HepG2 (cell line): ENCODE results near the gene ZG16. TPM values are rescaled to one million over a fixed set of nuclear protein-coding genes. Genes with fewer than 3 reads are reported as not detected.

Experiments
- ARID4A ChIP-seq: sonication (generic); formaldehyde crosslinking; IDR thresholded peaks from 2 replicates; pipeline ENCODE4 v1.5.0; 2020; ENCODE audit warnings: mild to moderate bottlenecking, missing genetic modification reagents, borderline replicate concordance
- BORCS8-MEF2B ChIP-seq: sonication (generic); formaldehyde crosslinking; IDR thresholded peaks from 2 replicates; pipeline ENCODE4 v1.8.0; 2022; ENCODE audit warnings: mild to moderate bottlenecking, missing genetic modification reagents
- CHD4 ChIP-seq: fragments of 200-600 bp; sonication (generic); IDR thresholded peaks from 2 replicates; pipeline ENCODE4 v1.7.0; 2017; ENCODE audit warnings: mild to moderate bottlenecking, low read length, borderline replicate concordance
- DMTF1 ChIP-seq: sonication (generic); formaldehyde crosslinking; IDR thresholded peaks from 2 replicates; pipeline ENCODE4 v1.4.0; 2020; ENCODE audit warnings: mild to moderate bottlenecking, missing genetic modification reagents
- GMEB1 ChIP-seq: sonication (generic); formaldehyde crosslinking; IDR thresholded peaks from 2 replicates; pipeline ENCODE4 v1.5.1; 2020; ENCODE audit warnings: missing genetic modification reagents, mild to moderate bottlenecking, borderline replicate concordance
- IRX3 ChIP-seq: sonication (generic); formaldehyde crosslinking; IDR thresholded peaks from 2 replicates; pipeline ENCODE4 v1.8.1; 2023; ENCODE audit warnings: mild to moderate bottlenecking, low read depth, missing genetic modification reagents, borderline replicate concordance
- NFRKB ChIP-seq: fragments of 450-650 bp; IDR thresholded peaks from 2 replicates; pipeline ENCODE4 v1.6.1; 2017
- RFX3 ChIP-seq: IDR thresholded peaks from 2 replicates; pipeline ENCODE4 v1.6.1; 2016; ENCODE audit warnings: missing biosample characterization, missing genetic modification reagents
- TFDP2 ChIP-seq: sonication (generic); formaldehyde crosslinking; IDR thresholded peaks from 2 replicates; pipeline ENCODE4 v1.4.0; 2020; ENCODE audit warnings: missing genetic modification reagents
- ZFP90 ChIP-seq: sonication (generic); formaldehyde crosslinking; IDR thresholded peaks from 2 replicates; pipeline ENCODE4 v1.8.0; 2022; ENCODE audit warnings: missing genetic modification reagents, mild to moderate bottlenecking, inconsistent platforms, borderline replicate concordance
- ZIK1 ChIP-seq: sonication (generic); formaldehyde crosslinking; IDR thresholded peaks from 2 replicates; pipeline ENCODE4 v1.5.0; 2020; ENCODE audit warnings: mild to moderate bottlenecking, low read depth, missing genetic modification reagents, borderline replicate concordance
- ZNF12 ChIP-seq: sonication (generic); formaldehyde crosslinking; IDR thresholded peaks from 2 replicates; pipeline ENCODE4 v1.5.0; 2020; ENCODE audit warnings: missing genetic modification reagents
- ZNF230 ChIP-seq: sonication (generic); formaldehyde crosslinking; IDR thresholded peaks from 2 replicates; pipeline ENCODE4 v1.4.0; 2020; ENCODE audit warnings: mild to moderate bottlenecking, missing genetic modification reagents
- ZNF232 ChIP-seq: sonication (generic); formaldehyde crosslinking; IDR thresholded peaks from 2 replicates; pipeline ENCODE4 v1.4.0; 2020; ENCODE audit warnings: missing genetic modification reagents, borderline replicate concordance
- ZNF251 ChIP-seq: sonication (generic); formaldehyde crosslinking; IDR thresholded peaks from 2 replicates; pipeline ENCODE4 v1.9.0; 2021; ENCODE audit warnings: mild to moderate bottlenecking, missing genetic modification reagents
- ZNF326 ChIP-seq: sonication (generic); formaldehyde crosslinking; IDR thresholded peaks from 2 replicates; pipeline ENCODE4 v1.4.0; 2020; ENCODE audit warnings: missing genetic modification reagents, borderline replicate concordance
- ZNF672 ChIP-seq: sonication (generic); formaldehyde crosslinking; IDR thresholded peaks from 2 replicates; pipeline ENCODE4 v1.8.1; 2022; ENCODE audit warnings: missing genetic modification reagents
- polyA plus RNA-seq, 8 experiments: library from polyadenylated mRNA; depleted of rRNA in 3 of 8; stranded (reverse) in 7 of 8; unstranded in 1 of 8; fragments of >200 nt; fragmentation: Illumina TruSeq in 4 of 8; extraction: Trizol in 4 of 8; gene quantifications; 2 replicates each; pipeline versions ENCODE4 v1.2.1 to v1.2.3, GENCODE V29; 2011 to 2016; ENCODE audit warnings: low read depth in 4 of 8, missing spikeins in 1 of 8, mixed read lengths in 1 of 8; ENCODE audit not compliant: insufficient read depth in 1 of 8
- total RNA-seq, 5 experiments: library from RNA; depleted of rRNA; stranded (reverse); fragments of >200 nt; fragmentation: Illumina TruSeq; extraction: Trizol; gene quantifications; 2 replicates each; pipeline ENCODE4 v1.2.3, GENCODE V29; 2016; ENCODE audit warnings: low read depth in 1 of 5
- TF ChIP-seq, protein P1 (sequence below): sonication (generic); formaldehyde crosslinking; IDR thresholded peaks from 2 replicates; pipeline ENCODE4 v1.4.0; 2020; ENCODE audit warnings: missing genetic modification reagents; ENCODE audit errors: not compliant biosample characterization

Gene ZG16
- total and polyA plus RNA-seq, 2 of the 13 experiments (the other 11 are each of a cell fraction or from before 2014, with no cell fraction given): 0.04 to 0.07 TPM

DNA sequence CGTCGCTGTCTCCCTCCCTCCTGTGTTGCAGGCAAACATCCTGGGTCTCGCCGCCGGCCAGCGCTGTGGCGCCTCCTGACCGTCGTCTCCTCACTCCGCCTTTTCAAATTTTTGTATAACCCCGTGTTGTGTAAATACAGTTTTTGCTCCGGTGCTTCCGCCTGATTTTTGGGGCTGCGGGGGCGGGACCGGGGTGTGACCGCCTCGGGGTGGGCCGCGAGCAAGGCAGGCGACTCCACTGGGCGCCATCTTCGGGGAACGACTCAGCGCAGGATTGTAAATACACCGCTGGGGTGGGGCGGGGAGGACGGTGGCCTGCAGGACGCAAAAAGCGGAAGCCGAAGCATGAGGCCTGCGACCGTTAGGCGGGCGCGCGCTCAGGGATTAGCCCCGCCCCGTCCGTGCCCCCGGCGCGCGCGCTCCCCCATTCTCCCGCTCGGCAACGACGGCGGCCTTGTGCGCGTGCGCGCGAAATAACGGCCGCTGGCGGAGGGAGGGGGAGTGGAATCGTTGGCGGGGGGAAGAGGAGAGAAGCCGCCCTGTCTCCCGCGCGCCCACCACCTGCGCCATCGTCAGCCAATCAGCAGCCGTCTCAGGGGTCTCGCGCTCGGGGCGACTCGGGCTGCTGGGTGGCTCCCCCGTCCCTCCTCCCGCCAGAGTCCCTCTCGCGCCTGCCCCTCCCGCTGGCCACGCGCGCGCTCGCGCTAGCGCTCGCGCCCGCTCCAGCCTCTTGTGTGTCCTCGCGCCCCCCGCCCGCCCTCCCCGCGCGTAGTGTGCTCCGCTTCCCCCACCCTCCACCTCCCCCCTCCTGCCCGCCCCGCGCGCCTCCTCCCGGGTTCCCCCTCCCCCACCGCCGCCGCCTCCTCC, 27.4 kb downstream of the ZG16 start (continued):
- TF ChIP-seq IRX3 (peak; percentile 98), ZFP90 (CRISPR knock-in tag) (peak; percentile 67; the same call in 1 of the 2 replicates), GMEB1 (CRISPR knock-in tag) (peak; percentile 91), DMTF1 (CRISPR knock-in tag) (no peak), NFRKB (no peak; the same call in none of the 2 replicates), ZNF251 (no peak), ZNF230 (CRISPR knock-in tag) (peak; percentile 83; the same call in 1 of the 2 replicates), BORCS8-MEF2B (peak; percentile 96), TFDP2 (CRISPR knock-in tag) (peak; percentile 97), ZNF672 (CRISPR knock-in tag) (no peak), ZNF326 (CRISPR knock-in tag) (peak; percentile 93), CHD4 (no peak), ARID4A (CRISPR knock-in tag) (peak; percentile 96; the same call in 1 of the 2 replicates), ZNF232 (CRISPR knock-in tag) (peak; percentile 97), RFX3 (no peak; the same call in 1 of the 2 replicates), ZIK1 (CRISPR knock-in tag) (peak; percentile 95; the same call in 1 of the 2 replicates), ZNF12 (peak; percentile 29; the same call in 1 of the 2 replicates)
- TF ChIP-seq, protein P1, sequence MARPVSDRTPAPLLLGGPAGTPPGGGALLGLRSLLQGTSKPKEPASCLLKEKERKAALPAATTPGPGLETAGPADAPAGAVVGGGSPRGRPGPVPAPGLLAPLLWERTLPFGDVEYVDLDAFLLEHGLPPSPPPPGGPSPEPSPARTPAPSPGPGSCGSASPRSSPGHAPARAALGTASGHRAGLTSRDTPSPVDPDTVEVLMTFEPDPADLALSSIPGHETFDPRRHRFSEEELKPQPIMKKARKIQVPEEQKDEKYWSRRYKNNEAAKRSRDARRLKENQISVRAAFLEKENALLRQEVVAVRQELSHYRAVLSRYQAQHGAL (CRISPR knock-in tag): no peak
